Neutrophil (primary cell): ENCODE data around the gene ENDOD1.
"Not testable (repeated sequence)": the region's sequence is repeated elsewhere in the genome, so short reads cannot be mapped to it uniquely, and the experiment has no call there.

ENCODE experiments used
- H3K27ac ChIP-seq: fragments of 200-600 bp; sonication (generic); 2 replicates; pipeline ENCODE4 v1.5.1; 2016; ENCODE audit warnings: mild to moderate bottlenecking, moderate library complexity
- H3K27me3 ChIP-seq: fragments of 200-600 bp; sonication (generic); 2 replicates; pipeline ENCODE4 v1.6.0; 2016; ENCODE audit warnings: mild to moderate bottlenecking
- H3K36me3 ChIP-seq: fragments of 200-600 bp; sonication (generic); 2 replicates; pipeline ENCODE4 v1.5.1; 2017
- H3K4me1 ChIP-seq, 2 experiments: fragments of 200-600 bp in 1 of 2; sonication (generic) in 1 of 2; 1 replicate in 1 of 2; 2 replicates in 1 of 2; pipeline versions ENCODE4 v1.5.1 to v1.6.1; 2013 to 2016; ENCODE audit warnings: low read depth in 1 of 2, low read length in 1 of 2, mild to moderate bottlenecking in 1 of 2, moderate library complexity in 1 of 2; ENCODE audit not compliant: control insufficient read depth in 1 of 2, insufficient read depth in 1 of 2
- H3K4me3 ChIP-seq, 2 experiments: fragments of 200-600 bp in 1 of 2; sonication (generic) in 1 of 2; 1 replicate in 1 of 2; 2 replicates in 1 of 2; pipeline ENCODE4 v1.5.1; 2013 to 2016; ENCODE audit warnings: low read depth in 1 of 2, low read length in 1 of 2, mild to moderate bottlenecking in 1 of 2, moderate library complexity in 1 of 2
- H3K9me3 ChIP-seq: fragments of 200-600 bp; sonication (generic); 2 replicates; pipeline ENCODE4 v1.5.1; 2016
- TF ChIP-seq, protein P1 (sequence below): fragments of 200-600 bp; sonication (generic); IDR thresholded peaks from 2 replicates; pipeline ENCODE4 v1.5.1; 2016; ENCODE audit warnings: antibody characterized with exemption

The ENDOD1 gene

GRCh38 chr11:95128602-95129001 lies 39.0 kb downstream of the ENDOD1 start:
- Histone ChIP-seq H3K9me3 (no peaks in the 10 kb centered on the region), H3K4me1 (no peaks in the 10 kb centered on the region), H3K36me3 (no peaks in the 10 kb centered on the region), H3K27ac (no peak overlapping the region), H3K4me3 (no peak overlapping the region), H3K27me3 (peaks cover 5% of the 10 kb centered on the region)
- TF ChIP-seq, protein P1, sequence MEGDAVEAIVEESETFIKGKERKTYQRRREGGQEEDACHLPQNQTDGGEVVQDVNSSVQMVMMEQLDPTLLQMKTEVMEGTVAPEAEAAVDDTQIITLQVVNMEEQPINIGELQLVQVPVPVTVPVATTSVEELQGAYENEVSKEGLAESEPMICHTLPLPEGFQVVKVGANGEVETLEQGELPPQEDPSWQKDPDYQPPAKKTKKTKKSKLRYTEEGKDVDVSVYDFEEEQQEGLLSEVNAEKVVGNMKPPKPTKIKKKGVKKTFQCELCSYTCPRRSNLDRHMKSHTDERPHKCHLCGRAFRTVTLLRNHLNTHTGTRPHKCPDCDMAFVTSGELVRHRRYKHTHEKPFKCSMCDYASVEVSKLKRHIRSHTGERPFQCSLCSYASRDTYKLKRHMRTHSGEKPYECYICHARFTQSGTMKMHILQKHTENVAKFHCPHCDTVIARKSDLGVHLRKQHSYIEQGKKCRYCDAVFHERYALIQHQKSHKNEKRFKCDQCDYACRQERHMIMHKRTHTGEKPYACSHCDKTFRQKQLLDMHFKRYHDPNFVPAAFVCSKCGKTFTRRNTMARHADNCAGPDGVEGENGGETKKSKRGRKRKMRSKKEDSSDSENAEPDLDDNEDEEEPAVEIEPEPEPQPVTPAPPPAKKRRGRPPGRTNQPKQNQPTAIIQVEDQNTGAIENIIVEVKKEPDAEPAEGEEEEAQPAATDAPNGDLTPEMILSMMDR, result no peak

GRCh38 chr11:95132956-95133355 lies 43.3 kb downstream of the ENDOD1 start:
- Histone ChIP-seq H3K27me3 (peaks cover 5% of the 10 kb centered on the region), H3K4me1 (no peaks in the 10 kb centered on the region), H3K9me3 (no peaks in the 10 kb centered on the region), H3K36me3 (no peaks in the 10 kb centered on the region), H3K27ac (no peak overlapping the region), H3K4me3 (no peak overlapping the region)
- TF ChIP-seq, protein P1, result no peak

DNA sequence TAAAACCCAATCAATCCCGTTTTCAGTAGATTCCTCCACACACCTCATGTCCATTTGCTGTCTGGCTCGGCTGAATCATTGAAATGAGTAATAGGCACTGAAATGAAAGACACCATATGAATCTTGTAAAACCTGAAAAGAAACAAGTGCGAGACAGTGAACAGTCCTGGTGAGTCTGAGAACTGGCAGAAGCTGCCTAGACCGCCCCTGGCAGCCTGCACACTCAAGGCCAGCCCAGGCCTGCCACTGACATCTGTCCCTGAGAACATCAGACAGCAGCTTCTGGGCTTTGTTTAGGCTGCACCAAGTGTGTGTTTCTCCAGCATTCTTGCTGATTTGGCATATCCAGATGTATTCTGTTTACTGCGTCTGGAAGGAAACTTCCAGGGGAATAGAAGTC lies 44.8 kb downstream of the ENDOD1 start:
- peaks cover 5% of the 10 kb centered on the region for H3K27me3 ChIP-seq
- H3K4me3 ChIP-seq, result no peak overlapping the region
- H3K9me3 ChIP-seq, result no peaks in the 10 kb centered on the region
- no peak overlapping the region for H3K27ac ChIP-seq
- H3K4me1 ChIP-seq, result no peaks in the 10 kb centered on the region
- H3K36me3 ChIP-seq, result no peaks in the 10 kb centered on the region
- TF ChIP-seq, protein P1, result no peak

DNA sequence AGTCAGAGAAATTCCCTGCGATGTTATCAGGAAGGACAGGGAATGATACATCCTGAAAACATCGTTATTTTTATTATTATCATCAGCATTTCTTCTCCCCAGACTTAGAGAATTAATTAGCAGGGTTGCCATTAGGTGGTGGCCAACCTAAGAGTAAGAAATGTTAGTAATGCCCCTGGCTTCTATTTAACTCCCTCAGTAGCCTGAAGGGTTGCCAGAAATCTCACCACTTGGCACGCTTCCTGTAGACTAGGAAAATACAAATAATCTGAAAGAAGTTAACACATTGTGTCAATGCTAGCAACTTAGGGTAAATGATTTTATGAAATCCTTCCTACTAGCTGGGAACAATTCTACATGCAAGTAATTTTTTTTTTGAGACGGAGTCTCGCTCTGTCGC lies 45.5 kb downstream of the ENDOD1 start:
- Histone ChIP-seq H3K4me1 (no peaks in the 10 kb centered on the region), H3K36me3 (no peaks in the 10 kb centered on the region), H3K9me3 (no peaks in the 10 kb centered on the region), H3K27me3 (peaks cover 8% of the 10 kb centered on the region), H3K27ac (no peak overlapping the region), H3K4me3 (no peak overlapping the region)
- TF ChIP-seq, protein P1, result no peak

- TF ChIP-seq, protein P1, result no peak
- no peaks in the 10 kb centered on the region for H3K4me1 ChIP-seq
- no peak overlapping the region for H3K4me3 ChIP-seq
- no peak overlapping the region for H3K27ac ChIP-seq
- no peaks in the 10 kb centered on the region for H3K36me3 ChIP-seq
- H3K27me3 ChIP-seq, result peaks cover 15% of the 10 kb centered on the region
- H3K9me3 ChIP-seq, result no peaks in the 10 kb centered on the region
Observed at GRCh38 chr11:95135880-95136279, 46.2 kb downstream of the ENDOD1 start.

DNA sequence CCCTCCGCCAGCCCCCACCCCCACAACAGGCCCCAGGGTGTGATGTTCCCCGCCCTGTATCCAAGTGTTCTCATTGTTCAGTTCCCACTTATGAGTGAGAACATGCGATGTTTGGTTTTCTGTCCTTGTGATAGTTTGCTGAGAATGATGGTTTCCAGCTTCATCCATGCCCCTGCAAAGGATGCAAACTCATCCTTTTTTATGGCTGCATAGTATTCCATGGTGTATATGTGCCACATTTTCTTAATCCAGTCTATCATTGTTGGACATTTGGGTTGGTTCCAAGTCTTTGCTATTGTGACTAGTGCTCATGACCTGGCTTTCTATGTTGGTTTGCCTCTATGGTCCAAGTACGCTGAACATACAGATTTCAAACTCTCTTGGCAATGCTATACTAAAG lies 47.1 kb downstream of the ENDOD1 start:
- H3K9me3 ChIP-seq, H3K27ac ChIP-seq, H3K4me1 ChIP-seq, H3K36me3 ChIP-seq, H3K4me3 ChIP-seq: not testable (repeated sequence)
- peaks cover 24% of the 10 kb centered on the region for H3K27me3 ChIP-seq
